Natural killer cell treated with Interleukin-12 subunit alpha and Interleukin-12 subunit beta and Interleukin-15 and Interleukin-18, amount 100 ng/mL, for 72 hours (primary cell): Measurements from ENCODE around the gene CCNE1. TPM values are rescaled to one million over a fixed set of nuclear protein-coding genes. Genes with fewer than 3 reads are reported as not detected.
A peak's percentile ranks its signal among the peaks of the same experiment; 100 is the strongest.

ENCODE experiments used
- ATAC-seq, 2 donors: fragments of 150-1000 bp; cut with Tn5 transposase in 1 of 2; sonication (Bioruptor Pico), chemical (Tn5 transposase) in 1 of 2; 2 replicates each; pipeline ENCODE4 v1.10.0; 2021
- DNase-seq: peaks from one replicate; pipeline ENCODE4 v3.0.0; 2022; ENCODE audit warnings: low spot score
- H3K27ac Mint-ChIP-seq, 2 donors: 1 replicate in 1 of 2; 2 replicates in 1 of 2; pipeline ENCODE4 v1.8.0; 2022; ENCODE audit warnings: mixed read lengths in 2 of 2, mild to moderate bottlenecking in 1 of 2, moderate library complexity in 1 of 2
- H3K27me3 Mint-ChIP-seq, 2 donors: 1 replicate in 1 of 2; 2 replicates in 1 of 2; pipeline ENCODE4 v1.8.0; 2022; ENCODE audit warnings: mixed read lengths in 2 of 2
- H3K36me3 Mint-ChIP-seq: one replicate; pipeline ENCODE4 v1.8.0; 2022; ENCODE audit warnings: mixed read lengths
- H3K4me1 Mint-ChIP-seq, 2 donors: 1 replicate in 1 of 2; 2 replicates in 1 of 2; pipeline ENCODE4 v1.8.0; 2022; ENCODE audit warnings: low read depth in 2 of 2, mixed read lengths in 2 of 2, mild to moderate bottlenecking in 1 of 2
- H3K4me3 Mint-ChIP-seq: one replicate; pipeline ENCODE4 v1.8.0; 2022; ENCODE audit warnings: mixed read lengths
- H3K9me3 Mint-ChIP-seq: 2 replicates; pipeline ENCODE4 v1.8.0; 2022; ENCODE audit warnings: mixed read lengths
- total RNA-seq, 2 donors: library from RNA; stranded (reverse); gene quantifications; one replicate each; pipeline ENCODE4 v1.2.3, GENCODE V29; 2022

Gene CCNE1
- total RNA-seq, 2 donors from 2014 or later: 16.5 to 33.2 TPM

GRCh38 chr19:29851769-29852521, 40.2 kb downstream of the CCNE1 start:
- DNase-seq: no peak

GRCh38 chr19:29854033-29854432, 42.2 kb downstream of the CCNE1 start:
- Mint-ChIP-seq H3K4me3 (no peak overlapping the region), H3K36me3 (no peaks in the 10 kb centered on the region), H3K4me1 (no peaks in the 10 kb centered on the region), H3K9me3 (no peaks in the 10 kb centered on the region), H3K27me3 (peaks cover 0 to 7% of the 10 kb centered on the region in 2 donors), H3K27ac (no peak overlapping the region)
- ATAC-seq: no peak
- no peak for DNase-seq

More at GRCh38 chr19:29851769-29852521, 40.2 kb downstream of the CCNE1 start:
- H3K4me1 Mint-ChIP-seq: no peaks in the 10 kb centered on the region
- no peak overlapping the region for H3K4me3 Mint-ChIP-seq
- H3K27me3 Mint-ChIP-seq: peaks cover 12 to 13% of the 10 kb centered on the region in 2 donors
- ATAC-seq: peak; percentile 45 to 59
- H3K9me3 Mint-ChIP-seq: no peaks in the 10 kb centered on the region
- H3K27ac Mint-ChIP-seq: no peak overlapping the region
- no peaks in the 10 kb centered on the region for H3K36me3 Mint-ChIP-seq

- Mint-ChIP-seq H3K9me3 (no peaks in the 10 kb centered on the region), H3K27ac (no peak overlapping the region), H3K36me3 (no peaks in the 10 kb centered on the region), H3K4me1 (no peaks in the 10 kb centered on the region), H3K4me3 (no peak overlapping the region), H3K27me3 (peaks cover 0 to 2% of the 10 kb centered on the region in 2 donors)
- no peak for ATAC-seq
- DNase-seq: no peak
These were observed 43.3 kb downstream of the CCNE1 start for GRCh38 chr19:29855087-29855486.

- H3K27me3 Mint-ChIP-seq: peaks cover 0 to 4% of the 10 kb centered on the region in 2 donors
- H3K4me3 Mint-ChIP-seq: no peak overlapping the region
- no peak overlapping the region for H3K27ac Mint-ChIP-seq
- no peaks in the 10 kb centered on the region for H3K36me3 Mint-ChIP-seq
- no peaks in the 10 kb centered on the region for H3K9me3 Mint-ChIP-seq
- ATAC-seq: no peak
- no peaks in the 10 kb centered on the region for H3K4me1 Mint-ChIP-seq
- DNase-seq: no peak
These were observed 44.1 kb downstream of the CCNE1 start for GRCh38 chr19:29855741-29856500.

- peak; percentile 46 to 72 for ATAC-seq
- peaks cover 0 to 10% of the 10 kb centered on the region in 2 donors for H3K27me3 Mint-ChIP-seq
- H3K4me3 Mint-ChIP-seq: no peak overlapping the region
- no peaks in the 10 kb centered on the region for H3K9me3 Mint-ChIP-seq
- no peak overlapping the region for H3K27ac Mint-ChIP-seq
- no peaks in the 10 kb centered on the region for H3K4me1 Mint-ChIP-seq
- no peaks in the 10 kb centered on the region for H3K36me3 Mint-ChIP-seq
- DNase-seq: no peak
These were observed 46.3 kb downstream of the CCNE1 start for GRCh38 chr19:29858000-29858596.

- no peak overlapping the region for H3K4me3 Mint-ChIP-seq
- H3K9me3 Mint-ChIP-seq: no peaks in the 10 kb centered on the region
- H3K4me1 Mint-ChIP-seq: no peaks in the 10 kb centered on the region
- no peak overlapping the region for H3K27ac Mint-ChIP-seq
- no peaks in the 10 kb centered on the region for H3K36me3 Mint-ChIP-seq
- H3K27me3 Mint-ChIP-seq: peaks cover 1 to 11% of the 10 kb centered on the region in 2 donors
- no peak for ATAC-seq
- DNase-seq: no peak
These were observed 46.8 kb downstream of the CCNE1 start for GRCh38 chr19:29858621-29859020.

- no peaks in the 10 kb centered on the region for H3K4me1 Mint-ChIP-seq
- DNase-seq (no peak), ATAC-seq (no peak)
- H3K27me3 Mint-ChIP-seq: peaks cover 14 to 18% of the 10 kb centered on the region in 2 donors
- H3K4me3 Mint-ChIP-seq: no peak overlapping the region
- no peak overlapping the region for H3K27ac Mint-ChIP-seq
- H3K36me3 Mint-ChIP-seq: no peaks in the 10 kb centered on the region
- H3K9me3 Mint-ChIP-seq: no peaks in the 10 kb centered on the region
These were observed 48.7 kb downstream of the CCNE1 start for GRCh38 chr19:29860492-29860891.

GRCh38 chr19:29861574-29861973, 49.8 kb downstream of the CCNE1 start:
- Mint-ChIP-seq H3K4me3 (no peak overlapping the region), H3K4me1 (no peaks in the 10 kb centered on the region), H3K9me3 (no peaks in the 10 kb centered on the region), H3K27me3 (peaks cover 20% of the 10 kb centered on the region in 2 donors), H3K27ac (no peak overlapping the region), H3K36me3 (no peaks in the 10 kb centered on the region)
- no peak for DNase-seq
- ATAC-seq: no peak

GRCh38 chr19:29866011-29866410, 54.2 kb downstream of the CCNE1 start:
- no peaks in the 10 kb centered on the region for H3K9me3 Mint-ChIP-seq
- no peak overlapping the region for H3K27ac Mint-ChIP-seq
- H3K36me3 Mint-ChIP-seq: no peaks in the 10 kb centered on the region
- H3K27me3 Mint-ChIP-seq: peaks cover 21 to 25% of the 10 kb centered on the region in 2 donors
- ATAC-seq (no peak), DNase-seq (no peak)
- H3K4me3 Mint-ChIP-seq: no peak overlapping the region
- H3K4me1 Mint-ChIP-seq: peaks cover 0 to under 1% of the 10 kb centered on the region in 2 donors

- DNase-seq (no peak), ATAC-seq (no peak)
- Mint-ChIP-seq H3K4me1 (peaks cover 0 to 3% of the 10 kb centered on the region in 2 donors), H3K4me3 (no peak overlapping the region), H3K27me3 (peaks cover 27 to 44% of the 10 kb centered on the region in 2 donors), H3K9me3 (no peaks in the 10 kb centered on the region), H3K36me3 (no peaks in the 10 kb centered on the region), H3K27ac (no peak overlapping the region)
These were observed 56.2 kb downstream of the CCNE1 start for GRCh38 chr19:29867984-29868383.

GRCh38 chr19:29871143-29871542, 59.4 kb downstream of the CCNE1 start:
- ATAC-seq (no peak), DNase-seq (no peak)
- Mint-ChIP-seq H3K27me3 (peaks cover 20 to 39% of the 10 kb centered on the region in 2 donors), H3K9me3 (no peaks in the 10 kb centered on the region), H3K27ac (no peak overlapping the region), H3K4me1 (peaks cover 0 to 3% of the 10 kb centered on the region in 2 donors), H3K36me3 (no peaks in the 10 kb centered on the region), H3K4me3 (no peak overlapping the region)

GRCh38 chr19:29872224-29872731, 60.5 kb downstream of the CCNE1 start:
- DNase-seq: no peak
- ATAC-seq: peak in 1 of 2 donors; percentile 59
- peaks cover 20 to 37% of the 10 kb centered on the region in 2 donors for H3K27me3 Mint-ChIP-seq
- H3K36me3 Mint-ChIP-seq: no peaks in the 10 kb centered on the region
- peaks cover 0 to 3% of the 10 kb centered on the region in 2 donors for H3K4me1 Mint-ChIP-seq
- no peaks in the 10 kb centered on the region for H3K9me3 Mint-ChIP-seq
- no peak overlapping the region for H3K4me3 Mint-ChIP-seq
- no peak overlapping the region for H3K27ac Mint-ChIP-seq

GRCh38 chr19:29873024-29873800, 61.4 kb downstream of the CCNE1 start:
- no peaks in the 10 kb centered on the region for H3K36me3 Mint-ChIP-seq
- ATAC-seq: peak; percentile 67 to 81

More at GRCh38 chr19:29873024-29873800, 61.4 kb downstream of the CCNE1 start:
- H3K4me3 Mint-ChIP-seq: no peak overlapping the region
- peaks cover 20 to 38% of the 10 kb centered on the region in 2 donors for H3K27me3 Mint-ChIP-seq
- no peaks in the 10 kb centered on the region for H3K9me3 Mint-ChIP-seq
- peaks cover 0 to 3% of the 10 kb centered on the region in 2 donors for H3K4me1 Mint-ChIP-seq
- no peak for DNase-seq
- H3K27ac Mint-ChIP-seq: no peak overlapping the region
